HUDEP-2 (cell line): ENCODE results near the gene DHFR.

Source experiments
- DNase-seq, 76 experiments: peaks; one replicate each; lab custom pipeline; 2025; ENCODE audit not compliant: unreplicated experiment in 76 of 76; lab: John Stamatoyannopoulos, UW

The DHFR gene

GRCh38 chr5:80656425-80656824 lies 1.6 kb upstream of the DHFR start:
- DNase-seq: no peak

- no peak for DNase-seq
These were observed 520 bp upstream of the DHFR start for GRCh38 chr5:80655231-80655774.

- peak in 16 of 76 experiments; percentile 24 to 76 (median 42) for DNase-seq
These were observed 761 bp downstream of the DHFR start for GRCh38 chr5:80654054-80654390.

DNA sequence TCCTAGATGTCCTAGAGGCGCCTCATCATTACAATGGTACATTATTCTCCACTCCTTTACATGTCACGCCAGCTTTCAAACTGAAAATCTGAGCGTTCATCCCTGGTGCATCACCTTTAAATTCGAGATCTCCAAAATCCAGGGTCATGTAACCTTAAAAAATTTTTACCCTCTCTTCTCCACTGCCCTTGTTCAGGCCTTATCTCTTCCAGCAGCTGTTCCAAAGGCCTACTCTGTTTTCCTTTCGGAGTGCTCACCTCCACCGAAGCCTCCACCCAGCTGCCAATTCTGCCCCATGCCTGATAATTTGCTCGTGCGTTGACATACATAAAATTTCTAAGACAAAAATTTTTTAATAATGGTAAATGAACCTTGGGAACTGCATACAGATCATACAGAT lies 1.3 kb downstream of the DHFR start:
- peak in 40 of 76 experiments; percentile 1 to 48 (median 17) for DNase-seq

- no peak for DNase-seq
These were observed 7.9 kb downstream of the DHFR start for GRCh38 chr5:80646926-80647325.

- no peak for DNase-seq
These were observed 9.9 kb downstream of the DHFR start for GRCh38 chr5:80644900-80645299.

GRCh38 chr5:80641353-80641752 lies 13.4 kb downstream of the DHFR start:
- no peak for DNase-seq

DNA sequence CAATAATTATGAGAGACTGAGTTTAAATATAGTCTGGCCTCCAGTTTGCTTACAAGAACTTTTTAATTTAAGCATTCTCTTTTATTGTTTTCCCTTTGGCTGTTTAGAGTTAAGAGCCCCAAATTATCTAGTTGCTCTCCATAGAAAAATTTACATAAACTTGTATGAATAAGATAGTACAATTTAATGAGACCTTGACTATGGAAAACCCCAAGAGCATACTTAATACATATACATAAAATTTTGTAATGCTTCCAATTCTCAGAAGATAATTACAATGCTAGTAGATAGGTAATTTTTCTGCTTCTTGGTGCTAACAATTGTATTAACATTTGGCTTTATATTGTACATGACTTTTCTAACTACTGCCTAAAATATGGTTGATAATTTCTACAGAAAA lies 20.6 kb downstream of the DHFR start:
- DNase-seq: no peak

- peak in 4 of 76 experiments; percentile 1 to 19 (median 4) for DNase-seq
These were observed 22.1 kb downstream of the DHFR start for GRCh38 chr5:80632700-80633099.

- peak in 14 of 76 experiments; percentile 1 to 32 (median 8) for DNase-seq
These were observed 23.2 kb downstream of the DHFR start for GRCh38 chr5:80631278-80632259.

- DNase-seq: no peak
These were observed 25.5 kb downstream of the DHFR start for GRCh38 chr5:80629281-80629680.

DNA sequence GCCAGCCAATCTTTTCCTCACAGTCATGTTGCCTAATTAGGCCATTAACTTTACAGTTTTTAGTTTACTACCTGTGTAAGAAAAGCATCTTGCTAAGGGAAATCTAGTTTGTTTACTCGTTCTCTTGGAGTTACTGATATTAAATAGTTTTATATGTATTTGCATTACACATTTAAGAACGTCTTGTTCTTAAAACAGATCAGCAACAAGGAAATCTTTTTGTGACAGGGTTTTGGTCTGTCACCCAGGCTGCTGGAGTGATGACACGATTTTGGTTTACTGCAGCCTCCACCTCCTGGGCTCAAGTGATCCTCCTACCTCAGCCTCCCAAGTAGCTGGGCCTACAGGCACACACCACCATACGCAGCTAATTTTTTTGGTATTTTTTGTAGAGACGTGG lies 29.6 kb downstream of the DHFR start:
- DNase-seq: no peak

DNA sequence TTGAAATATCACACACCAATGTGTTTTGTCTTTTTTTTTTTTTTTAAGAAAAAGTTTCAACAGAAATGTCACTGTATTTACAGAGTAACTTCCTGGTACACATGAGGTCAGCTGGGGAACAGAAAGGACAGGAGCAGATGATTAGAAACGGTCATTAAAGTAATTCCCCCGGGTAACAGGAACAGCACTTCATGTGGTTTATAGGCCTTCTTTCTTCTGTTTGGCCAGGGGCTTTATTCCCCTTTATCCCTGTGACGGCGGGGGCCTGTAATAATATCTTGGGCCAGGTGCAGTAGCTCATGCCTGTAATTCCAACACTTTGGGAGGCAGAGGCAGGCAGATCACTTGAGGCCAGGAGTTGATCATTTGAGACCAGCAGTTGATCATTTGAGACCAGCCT lies 30.8 kb downstream of the DHFR start:
- DNase-seq: no peak

DNA sequence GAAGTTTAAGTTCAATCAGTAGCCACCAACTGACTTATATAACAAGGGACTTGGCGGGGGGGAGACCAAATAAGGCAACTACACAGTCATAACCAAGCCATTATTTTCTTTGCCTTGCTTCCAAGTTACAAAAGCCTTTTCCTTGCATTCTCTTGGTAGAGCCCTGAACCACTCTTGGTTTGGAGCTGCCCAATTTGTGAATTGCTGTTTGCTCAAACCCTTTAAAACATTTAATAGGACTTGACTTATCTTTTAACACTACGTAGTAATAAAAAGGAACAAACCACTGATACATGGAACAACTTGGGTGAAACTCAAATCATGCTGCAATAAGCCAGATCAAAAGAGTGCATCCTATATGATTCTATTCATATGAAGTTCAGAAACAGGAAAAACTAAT lies 32.0 kb downstream of the DHFR start:
- DNase-seq: no peak

GRCh38 chr5:80620211-80620610 lies 34.6 kb downstream of the DHFR start:
- DNase-seq: no peak

DNA sequence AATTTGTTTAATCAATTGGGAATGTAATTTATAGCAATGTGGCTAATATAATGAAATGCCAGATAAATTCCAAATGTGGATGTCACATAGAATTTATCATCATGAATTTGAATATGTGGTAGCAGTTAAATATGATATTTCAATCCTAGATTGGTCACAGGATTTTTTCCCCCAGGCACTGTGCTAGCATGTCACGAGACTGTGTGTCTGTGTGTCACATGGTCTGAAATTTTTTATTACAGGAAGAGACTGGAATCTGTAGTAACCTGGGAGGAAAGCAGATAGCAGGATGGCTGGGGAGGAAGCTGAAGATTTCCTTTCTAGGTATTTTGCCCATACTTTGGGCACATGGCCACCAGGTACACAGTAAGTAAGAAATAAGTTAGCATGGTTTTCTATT lies 35.7 kb downstream of the DHFR start:
- no peak for DNase-seq

DNA sequence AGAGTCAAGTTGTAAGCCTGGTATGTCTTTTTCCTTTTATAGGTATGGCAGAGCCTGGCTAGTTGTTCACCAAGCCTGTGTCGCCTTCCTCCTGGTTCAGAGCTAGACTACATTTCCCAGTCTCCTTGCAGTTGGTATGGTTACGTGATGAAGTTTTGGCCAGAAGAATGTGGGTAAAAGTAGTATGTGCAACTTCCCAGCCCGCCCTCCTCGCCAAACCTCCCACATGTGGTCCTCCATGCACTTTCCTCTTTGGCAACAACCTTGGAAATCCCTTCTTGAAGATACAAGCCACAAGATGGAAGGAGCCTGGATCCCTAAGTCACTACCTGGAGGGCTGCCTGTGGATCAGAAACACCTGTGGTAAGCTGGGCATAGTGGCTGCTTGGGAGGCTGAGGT lies 36.3 kb downstream of the DHFR start:
- no peak for DNase-seq

GRCh38 chr5:80615266-80615914 lies 39.4 kb downstream of the DHFR start:
- DNase-seq: no peak

- no peak for DNase-seq
These were observed 45.1 kb downstream of the DHFR start for GRCh38 chr5:80609692-80610091.

GRCh38 chr5:80608731-80609130 lies 46.1 kb downstream of the DHFR start:
- DNase-seq: no peak

DNA sequence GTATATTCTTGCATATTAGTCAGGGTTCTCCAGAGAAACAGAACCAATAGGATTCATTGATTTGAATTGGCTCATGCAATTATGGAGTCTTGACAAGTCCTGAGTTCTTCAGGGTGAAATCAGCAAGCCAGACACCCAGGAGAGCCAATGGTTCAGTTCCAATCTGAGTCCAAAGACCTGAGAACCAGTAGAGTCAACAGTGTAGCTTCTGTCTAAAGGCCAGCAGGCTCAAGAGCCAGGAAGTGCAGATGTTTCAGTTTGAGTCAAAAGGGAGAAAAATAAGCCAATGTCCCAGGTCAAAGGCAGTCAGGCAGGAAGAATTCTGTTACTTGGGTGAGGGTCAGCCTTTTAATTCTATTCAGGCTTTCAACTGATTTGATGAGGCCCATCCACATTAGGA lies 47.0 kb downstream of the DHFR start:
- no peak for DNase-seq

DNA sequence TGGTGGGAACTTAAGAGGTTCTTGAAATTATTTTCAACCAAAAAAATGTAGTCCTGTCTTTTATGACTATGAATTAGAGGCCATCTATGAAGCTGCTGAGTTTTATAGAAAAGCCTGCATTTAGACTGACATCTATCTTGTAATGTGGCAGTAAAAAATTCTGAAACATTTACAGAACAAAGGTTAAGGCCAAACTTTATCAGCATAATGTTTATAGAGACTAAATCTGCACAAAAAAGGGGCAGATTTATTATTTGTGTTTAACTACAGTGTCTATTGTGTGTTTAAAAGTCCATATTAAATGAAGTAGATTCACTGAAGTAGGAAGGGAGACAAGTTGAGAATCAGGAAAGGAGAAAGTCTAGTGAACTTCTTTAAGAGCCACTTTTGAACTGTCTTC lies 47.4 kb downstream of the DHFR start:
- DNase-seq: no peak
